GM18526 (cell line): Measurements from ENCODE around the gene C1QTNF1.

Source experiments
- POLR2A ChIP-seq: IDR thresholded peaks from 3 replicates; pipeline ENCODE4 v1.6.1; 2011; ENCODE audit not compliant: insufficient read length; ENCODE audit errors: extremely low read depth

The C1QTNF1 gene

GRCh38 chr17:78999056-78999768, 24.8 kb upstream of the C1QTNF1 start:
- no peak for TF ChIP-seq POLR2A

- TF ChIP-seq POLR2A = no peak
These were observed 24.0 kb upstream of the C1QTNF1 start for GRCh38 chr17:78999947-79000395.

- no peak for TF ChIP-seq POLR2A
These were observed 23.4 kb upstream of the C1QTNF1 start for GRCh38 chr17:79000396-79001189.

- TF ChIP-seq POLR2A = no peak
These were observed 22.6 kb upstream of the C1QTNF1 start for GRCh38 chr17:79001190-79002020.

GRCh38 chr17:79002291-79002690, 21.7 kb upstream of the C1QTNF1 start:
- TF ChIP-seq POLR2A = no peak

GRCh38 chr17:79002796-79003593, 21.0 kb upstream of the C1QTNF1 start:
- no peak for TF ChIP-seq POLR2A

GRCh38 chr17:79003661-79004411, 20.1 kb upstream of the C1QTNF1 start:
- TF ChIP-seq POLR2A = no peak

GRCh38 chr17:79005063-79005861, 18.7 kb upstream of the C1QTNF1 start:
- TF ChIP-seq POLR2A = no peak

GRCh38 chr17:79006046-79006445, 17.9 kb upstream of the C1QTNF1 start:
- TF ChIP-seq POLR2A = no peak

- no peak for TF ChIP-seq POLR2A
These were observed 17.0 kb upstream of the C1QTNF1 start for GRCh38 chr17:79006794-79007503.

GRCh38 chr17:79007504-79008381, 16.2 kb upstream of the C1QTNF1 start:
- no peak for TF ChIP-seq POLR2A
